ENCODE results near the gene ZCCHC12. TPM values are rescaled to one million over a fixed set of nuclear protein-coding genes. Genes with fewer than 3 reads are reported as not detected.

Gene ZCCHC12
- total and polyA plus RNA-seq, 9 of the 15 experiments (the other 6 are each of a cell fraction or from before 2014, with no cell fraction given), result 0.07 to 0.15 TPM; not detected in 7

GRCh38 chrX:118839334-118839958, 15.8 kb downstream of the ZCCHC12 start (continued):
- TF ChIP-seq REST (IDR thresholded peaks at IDR 0.05; ENCODE audit: borderline replicate concordance) (peak; percentile 63), REST (CRISPR knock-in tag; IDR thresholded peaks at IDR 0.05; ENCODE audit: low read depth) (no peak), GATAD2A (IDR thresholded peaks at IDR 0.05) (no peak), GTF3C2 (IDR thresholded peaks at IDR 0.05; ENCODE audit: borderline replicate concordance, extremely low read depth, insufficient read length) (no peak), ZNF764 (CRISPR knock-in tag; IDR thresholded peaks at IDR 0.05; ENCODE audit: low read depth) (no peak), CREB5 (CRISPR knock-in tag; IDR thresholded peaks at IDR 0.05) (no peak), NELFE (IDR thresholded peaks at IDR 0.05; ENCODE audit: insufficient read depth, insufficient read length) (no peak), MEF2D (tag; conservative IDR thresholded peaks at IDR 0.05; ENCODE audit: low read depth) (no peak), ZNF239 (CRISPR knock-in tag; IDR thresholded peaks at IDR 0.05) (no peak), ZNF184 (CRISPR knock-in tag; IDR thresholded peaks at IDR 0.05) (no peak), PHF21A (IDR thresholded peaks at IDR 0.05; ENCODE audit: borderline replicate concordance, low read depth) (no peak), ZNF384 (IDR thresholded peaks at IDR 0.05; ENCODE audit: low read depth, low read length) (no peak), ZBTB26 (CRISPR knock-in tag; IDR thresholded peaks at IDR 0.05) (no peak)
